GM19455 (cell line): ENCODE measurements around the gene RUNX2.
"Not testable (repeated sequence)": the region's sequence is repeated elsewhere in the genome, so short reads cannot be mapped to it uniquely, and the experiment has no call there.

Experiments used
- ATAC-seq: cut with Tn5 transposase; IDR thresholded peaks from one replicate; pipeline ENCODE4 v1.9.1; 2021; ENCODE audit not compliant: unreplicated experiment

RUNX2 gene

GRCh38 chr6:45663251-45664221 is 335.4 kb downstream of the RUNX2 start:
- ATAC-seq, result no peak

GRCh38 chr6:45664707-45665106 is 336.6 kb downstream of the RUNX2 start:
- ATAC-seq, result no peak

GRCh38 chr6:45665859-45666258 is 337.7 kb downstream of the RUNX2 start:
- no peak for ATAC-seq

GRCh38 chr6:45666846-45667245 is 338.7 kb downstream of the RUNX2 start:
- ATAC-seq, result no peak

GRCh38 chr6:45667300-45667699 is 339.2 kb downstream of the RUNX2 start:
- no peak for ATAC-seq

GRCh38 chr6:45667766-45668165 is 339.6 kb downstream of the RUNX2 start:
- no peak for ATAC-seq

- no peak for ATAC-seq
These were observed 340.6 kb downstream of the RUNX2 start for GRCh38 chr6:45668705-45669104.

GRCh38 chr6:45673167-45673566 is 345.0 kb downstream of the RUNX2 start:
- not testable (repeated sequence) for ATAC-seq

GRCh38 chr6:45675166-45675565 is 347.0 kb downstream of the RUNX2 start:
- not testable (repeated sequence) for ATAC-seq

- ATAC-seq, result no peak
These were observed 347.5 kb downstream of the RUNX2 start for GRCh38 chr6:45675634-45676033.

- ATAC-seq, result no peak
These were observed 348.2 kb downstream of the RUNX2 start for GRCh38 chr6:45676380-45676779.

- peak; percentile 47 for ATAC-seq
These were observed 349.5 kb downstream of the RUNX2 start for GRCh38 chr6:45677381-45678284.

- no peak for ATAC-seq
These were observed 350.1 kb downstream of the RUNX2 start for GRCh38 chr6:45678285-45678607.

- ATAC-seq, result no peak
These were observed 351.0 kb downstream of the RUNX2 start for GRCh38 chr6:45679163-45679562.

GRCh38 chr6:45679631-45680030 is 351.5 kb downstream of the RUNX2 start:
- ATAC-seq, result no peak

GRCh38 chr6:45681860-45682511 is 353.9 kb downstream of the RUNX2 start:
- ATAC-seq, result peak; percentile 97

GRCh38 chr6:45684476-45684875 is 356.3 kb downstream of the RUNX2 start:
- no peak for ATAC-seq

GRCh38 chr6:45685076-45685475 is 356.9 kb downstream of the RUNX2 start:
- ATAC-seq, result no peak

GRCh38 chr6:45686841-45687569 is 358.9 kb downstream of the RUNX2 start:
- ATAC-seq, result no peak

GRCh38 chr6:45687570-45687969 is 359.4 kb downstream of the RUNX2 start:
- peak; percentile 77 for ATAC-seq

- ATAC-seq, result no peak
These were observed 360.1 kb downstream of the RUNX2 start for GRCh38 chr6:45688180-45688579.
